Measurements from ENCODE around the gene TOMM34. TPM values are rescaled to one million over a fixed set of nuclear protein-coding genes. Genes with fewer than 3 reads are reported as not detected.

The TOMM34 gene
- total and polyA plus RNA-seq, 8 donors: 18.1 to 26.8 (median 24.0) TPM

DNA sequence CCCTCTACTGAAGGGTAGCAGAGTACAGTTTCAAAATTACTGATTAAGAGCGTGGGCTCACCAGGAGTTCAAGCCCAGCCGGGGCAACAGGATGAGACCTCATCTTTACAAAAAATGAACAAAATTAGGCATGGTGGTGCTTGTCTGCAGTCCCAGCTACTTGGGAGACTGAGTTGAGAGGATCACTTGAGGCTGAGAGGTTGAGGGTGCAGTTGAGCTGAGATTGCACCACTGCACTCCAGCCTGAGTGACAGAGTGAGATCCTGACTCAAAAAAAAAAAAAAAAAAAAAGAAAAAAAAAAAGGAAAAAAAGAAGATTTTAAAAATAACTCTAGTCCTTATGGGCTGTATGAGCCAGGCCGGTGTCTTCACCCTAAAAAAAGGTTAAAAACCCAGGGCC, 31.6 kb downstream of the TOMM34 start:
- H3K27me3 ChIP-seq: no peaks in the 10 kb centered on the region
- H3K36me3 ChIP-seq: peaks cover 0 to 50% of the 10 kb centered on the region in 2 donors
- no peak for TF ChIP-seq CTCF (IDR thresholded peaks at IDR 0.05)
- intact Hi-C loops (cut with DNase I): no loop called here
- H3K27ac ChIP-seq: no peak overlapping the region
- DNase-seq (no peak), ATAC-seq (peak; percentile 80)
- no peaks in the 10 kb centered on the region for H3K9me3 ChIP-seq
- no peak overlapping the region for H3K4me3 ChIP-seq
- H3K4me1 ChIP-seq: no peaks in the 10 kb centered on the region

- Histone ChIP-seq H3K36me3 (peaks cover 0 to 44% of the 10 kb centered on the region in 2 donors), H3K27me3 (no peaks in the 10 kb centered on the region), H3K4me1 (no peaks in the 10 kb centered on the region), H3K4me3 (no peak overlapping the region), H3K27ac (no peak overlapping the region), H3K9me3 (no peaks in the 10 kb centered on the region)
- TF ChIP-seq CTCF (IDR thresholded peaks at IDR 0.05): no peak
- intact Hi-C loops (cut with DNase I): no loop called here
- DNase-seq: no peak
- no peak for ATAC-seq
Measured at GRCh38 chr20:44924541-44924940, 35.7 kb downstream of the TOMM34 start.

DNA sequence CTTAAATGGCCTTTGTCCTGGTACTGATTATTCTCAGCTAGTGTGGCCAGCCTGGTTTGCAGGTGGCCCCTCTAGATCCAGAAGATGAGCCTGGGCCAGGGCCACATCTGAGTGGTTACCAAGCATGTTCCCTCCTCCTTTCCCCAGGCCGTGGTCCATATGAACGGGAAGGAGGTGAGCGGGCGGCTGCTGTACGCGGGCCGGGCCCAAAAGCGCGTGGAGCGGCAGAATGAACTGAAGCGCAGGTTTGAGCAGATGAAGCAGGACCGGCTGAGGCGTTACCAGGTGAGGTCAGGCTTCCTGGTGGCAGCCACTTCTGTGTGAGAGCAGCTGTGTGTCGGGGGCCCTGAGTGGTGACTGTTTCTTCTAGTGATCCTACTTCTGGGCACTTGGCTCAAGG, 38.8 kb downstream of the TOMM34 start:
- TF ChIP-seq CTCF (IDR thresholded peaks at IDR 0.05): no peak
- DNase-seq: no peak
- Histone ChIP-seq H3K9me3 (no peaks in the 10 kb centered on the region), H3K36me3 (peaks cover 0 to 65% of the 10 kb centered on the region in 2 donors), H3K27ac (no peak overlapping the region), H3K27me3 (no peaks in the 10 kb centered on the region), H3K4me1 (no peaks in the 10 kb centered on the region), H3K4me3 (no peak overlapping the region)
- no peak for ATAC-seq
- intact Hi-C loops (cut with DNase I): no loop called here

GRCh38 chr20:44918761-44919160, 41.4 kb downstream of the TOMM34 start:
- H3K4me3 ChIP-seq: no peak overlapping the region
- peaks cover 0 to 57% of the 10 kb centered on the region in 2 donors for H3K36me3 ChIP-seq
- no peaks in the 10 kb centered on the region for H3K9me3 ChIP-seq
- intact Hi-C loops (cut with DNase I): no loop called here
- H3K27me3 ChIP-seq: no peaks in the 10 kb centered on the region
- no peak overlapping the region for H3K27ac ChIP-seq
- DNase-seq (no peak), ATAC-seq (no peak)
- TF ChIP-seq CTCF (IDR thresholded peaks at IDR 0.05): no peak
- no peaks in the 10 kb centered on the region for H3K4me1 ChIP-seq

DNA sequence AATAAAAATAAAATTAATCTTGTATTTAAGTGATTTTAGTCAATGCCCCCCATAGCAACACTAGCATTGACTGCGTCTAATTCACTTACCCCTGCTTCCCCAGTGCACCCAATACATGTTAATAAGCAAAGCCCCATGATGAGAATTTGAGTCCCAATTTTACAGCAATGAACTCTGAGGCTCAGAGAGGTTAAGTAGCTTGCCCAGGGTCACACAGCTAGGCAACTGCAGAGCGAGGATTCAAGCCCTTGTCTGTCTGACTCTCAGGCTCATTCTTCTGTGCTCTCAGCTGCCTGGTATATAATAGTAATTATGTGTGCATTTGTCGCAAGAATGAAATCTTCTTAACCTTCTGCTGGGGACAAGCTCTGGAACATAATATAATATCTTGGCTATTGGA, 41.9 kb downstream of the TOMM34 start:
- no peaks in the 10 kb centered on the region for H3K27me3 ChIP-seq
- intact Hi-C loops (cut with DNase I): no loop called here
- TF ChIP-seq CTCF (IDR thresholded peaks at IDR 0.05): no peak
- no peak for DNase-seq
- peaks cover 0 to 57% of the 10 kb centered on the region in 2 donors for H3K36me3 ChIP-seq
- H3K27ac ChIP-seq: no peak overlapping the region
- H3K4me1 ChIP-seq: no peaks in the 10 kb centered on the region
- ATAC-seq: no peak
- no peak overlapping the region for H3K4me3 ChIP-seq
- H3K9me3 ChIP-seq: no peaks in the 10 kb centered on the region
